ENCODE data around the gene VPS11. TPM values are rescaled to one million over a fixed set of nuclear protein-coding genes. Genes with fewer than 3 reads are reported as not detected.
"Not testable (repeated sequence)": the region's sequence is repeated elsewhere in the genome, so short reads cannot be mapped to it uniquely, and the experiment has no call there.

VPS11 gene
- total RNA-seq, 2 donors from 2014 or later: 17.6 to 50.1 TPM

DNA sequence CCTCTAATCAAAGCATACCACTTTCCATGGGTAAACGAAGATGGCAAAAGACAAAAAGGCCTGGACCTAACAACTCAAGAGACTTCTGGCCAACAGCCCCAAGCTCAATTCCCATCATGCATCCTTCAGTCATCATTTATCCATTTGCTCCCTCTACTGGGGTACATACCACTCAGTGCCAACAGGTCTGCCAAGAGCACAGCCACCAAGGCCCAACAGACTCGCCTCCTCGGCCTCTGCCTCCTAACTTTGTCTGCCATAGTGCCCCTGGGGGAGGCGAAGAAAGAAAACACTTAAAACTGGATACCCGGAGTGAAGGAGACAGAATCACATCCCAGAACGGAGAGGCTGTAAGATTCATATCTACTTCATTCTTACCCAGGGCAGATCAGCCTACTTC lies 11.7 kb upstream of the VPS11 start:
- intact Hi-C loops (cut with DNase I): no loop called here
- peak overlapping the region; percentile 39 to 82 for H3K4me3 ChIP-seq
- 17 to 29% methylated on average over 6 of the region's 6 CpGs for WGBS, 2 donors
- ATAC-seq: no peak
- no peaks in the 10 kb centered on the region for H3K27me3 ChIP-seq
- TF ChIP-seq POLR2A (IDR thresholded peaks at IDR 0.05): no peak
- TF ChIP-seq, protein P1, sequence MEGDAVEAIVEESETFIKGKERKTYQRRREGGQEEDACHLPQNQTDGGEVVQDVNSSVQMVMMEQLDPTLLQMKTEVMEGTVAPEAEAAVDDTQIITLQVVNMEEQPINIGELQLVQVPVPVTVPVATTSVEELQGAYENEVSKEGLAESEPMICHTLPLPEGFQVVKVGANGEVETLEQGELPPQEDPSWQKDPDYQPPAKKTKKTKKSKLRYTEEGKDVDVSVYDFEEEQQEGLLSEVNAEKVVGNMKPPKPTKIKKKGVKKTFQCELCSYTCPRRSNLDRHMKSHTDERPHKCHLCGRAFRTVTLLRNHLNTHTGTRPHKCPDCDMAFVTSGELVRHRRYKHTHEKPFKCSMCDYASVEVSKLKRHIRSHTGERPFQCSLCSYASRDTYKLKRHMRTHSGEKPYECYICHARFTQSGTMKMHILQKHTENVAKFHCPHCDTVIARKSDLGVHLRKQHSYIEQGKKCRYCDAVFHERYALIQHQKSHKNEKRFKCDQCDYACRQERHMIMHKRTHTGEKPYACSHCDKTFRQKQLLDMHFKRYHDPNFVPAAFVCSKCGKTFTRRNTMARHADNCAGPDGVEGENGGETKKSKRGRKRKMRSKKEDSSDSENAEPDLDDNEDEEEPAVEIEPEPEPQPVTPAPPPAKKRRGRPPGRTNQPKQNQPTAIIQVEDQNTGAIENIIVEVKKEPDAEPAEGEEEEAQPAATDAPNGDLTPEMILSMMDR (IDR thresholded peaks at IDR 0.05): no peak
- no peaks in the 10 kb centered on the region for H3K9me3 ChIP-seq
- H3K36me3 ChIP-seq (replicated peaks in 1 of 2; ENCODE audit: insufficient read depth in 1 of 2, low read depth in 2 of 2): peaks cover 7 to 25% of the 10 kb centered on the region in 2 donors
- no peak for DNase-seq
- H3K4me1 ChIP-seq: peaks cover 41% of the 10 kb centered on the region
- peak overlapping the region; percentile 75 to 97 (median 92) for H3K27ac ChIP-seq

DNA sequence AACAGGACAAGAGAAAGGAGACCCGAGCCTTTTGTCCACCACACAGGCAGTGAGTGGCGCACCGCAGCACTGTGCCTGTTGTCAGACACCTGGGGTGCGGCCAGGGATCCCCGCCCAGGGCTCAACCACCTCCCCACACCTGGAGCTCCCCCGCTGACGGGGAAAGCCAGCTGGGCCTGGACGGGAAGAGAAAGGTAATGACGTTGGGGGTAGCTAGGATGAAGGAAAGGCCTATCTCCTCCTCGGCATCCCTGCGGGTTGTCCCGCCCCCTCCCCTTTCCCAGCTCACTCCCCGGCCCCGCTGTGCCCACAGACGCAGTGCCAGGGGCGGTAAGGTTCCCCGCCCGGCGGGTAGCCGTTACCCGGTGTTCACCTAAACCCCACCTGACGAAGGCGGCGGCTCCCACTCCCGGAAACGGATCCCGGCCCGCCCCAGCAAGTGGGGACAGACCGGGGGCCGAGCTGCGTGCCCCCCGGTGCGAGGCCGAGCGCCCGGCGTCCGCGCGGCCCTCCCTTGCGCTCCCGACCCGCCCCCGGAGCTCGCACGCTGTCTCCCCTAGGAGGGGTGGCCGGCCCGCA lies 11.1 kb upstream of the VPS11 start:
- Histone ChIP-seq H3K4me3 (peak overlapping the region; percentile 39 to 82), H3K27ac (peak overlapping the region; percentile 75 to 97 (median 92)), H3K4me1 (peaks cover 47% of the 10 kb centered on the region), H3K27me3 (no peaks in the 10 kb centered on the region), H3K9me3 (no peaks in the 10 kb centered on the region), H3K36me3 (replicated peaks in 1 of 2; ENCODE audit: insufficient read depth in 1 of 2, low read depth in 2 of 2) (peaks cover 7 to 19% of the 10 kb centered on the region in 2 donors)
- TF ChIP-seq POLR2A (IDR thresholded peaks at IDR 0.05): no peak
- TF ChIP-seq, protein P1 (IDR thresholded peaks at IDR 0.05): no peak
- WGBS, 2 donors: 0% methylated on average over 24 to 48 of the region's 48 CpGs
- DNase-seq (peak; percentile 39 to 61 (median 56)), ATAC-seq (peak; percentile 2)
- intact Hi-C loops (cut with DNase I): no loop called here

DNA sequence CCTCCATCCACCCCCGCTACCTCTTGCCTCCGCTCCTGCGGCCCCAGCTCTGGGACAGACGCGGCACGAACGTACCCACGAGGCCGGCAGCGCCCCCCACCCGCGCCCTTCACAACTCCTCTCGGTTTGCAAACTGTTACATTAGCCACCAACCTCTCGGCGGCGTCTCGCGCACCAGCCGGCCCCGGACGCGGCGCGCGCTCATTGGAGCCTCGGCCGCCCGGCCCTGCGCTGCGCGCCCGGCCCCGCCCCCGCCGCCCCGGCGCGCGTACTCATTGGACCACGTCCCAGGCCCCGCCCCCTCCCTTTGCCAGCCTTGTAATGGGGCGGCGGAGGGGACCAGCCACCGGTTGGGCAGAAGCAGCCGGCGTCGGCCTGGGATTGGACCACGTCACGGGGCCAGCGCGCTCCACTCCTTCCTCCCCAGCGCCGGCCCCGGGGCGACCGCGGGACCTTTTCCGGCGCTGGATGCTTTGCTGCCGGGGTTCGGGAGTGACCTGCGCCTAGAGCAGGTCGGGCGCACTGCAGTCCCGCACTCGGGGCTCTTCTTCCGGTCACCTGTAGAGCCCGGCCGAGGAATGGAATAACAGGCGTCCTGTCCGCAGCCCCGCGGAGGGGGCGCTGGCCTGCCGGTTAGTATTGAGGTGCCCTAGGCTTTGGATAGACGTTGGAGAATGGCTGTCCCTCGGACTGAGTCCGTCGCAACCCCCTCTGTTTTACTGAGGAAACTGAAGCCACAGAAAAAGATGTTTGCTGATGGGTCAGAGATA lies 10.4 kb upstream of the VPS11 start, which contains the start of gene HYOU1:
TSS of gene HYOU1 (minus strand) at position 206 of the 770 bp plus-strand sequence. CDS start 1,045 bp downstream, outside the sequence.
- Histone ChIP-seq H3K4me3 (peak within 1 kb of the TSS; percentile 48 to 82), H3K4me1 (peaks cover 53% of the 10 kb centered on the region), H3K27ac (peak within 1 kb of the TSS; percentile 85 to 97 (median 92)), H3K27me3 (no peaks in the 10 kb centered on the region), H3K36me3 (replicated peaks in 1 of 2; ENCODE audit: insufficient read depth in 1 of 2, low read depth in 2 of 2) (peaks cover 7 to 13% of the 10 kb centered on the region in 2 donors), H3K9me3 (no peaks in the 10 kb centered on the region)
- DNase-seq (peak; percentile 99 to 100 (median 100)), ATAC-seq (peak; percentile 93)
- 0% methylated on average over 11 to 61 of the region's 79 CpGs for WGBS, 2 donors
- TF ChIP-seq, protein P1 (IDR thresholded peaks at IDR 0.05): peak in 4 of 7 experiments; percentile 33 to 44 (median 36)
- TF ChIP-seq POLR2A (IDR thresholded peaks at IDR 0.05): peak; percentile 93 to 96 (median 93)
- intact Hi-C loops (cut with DNase I): no loop called here

DNA sequence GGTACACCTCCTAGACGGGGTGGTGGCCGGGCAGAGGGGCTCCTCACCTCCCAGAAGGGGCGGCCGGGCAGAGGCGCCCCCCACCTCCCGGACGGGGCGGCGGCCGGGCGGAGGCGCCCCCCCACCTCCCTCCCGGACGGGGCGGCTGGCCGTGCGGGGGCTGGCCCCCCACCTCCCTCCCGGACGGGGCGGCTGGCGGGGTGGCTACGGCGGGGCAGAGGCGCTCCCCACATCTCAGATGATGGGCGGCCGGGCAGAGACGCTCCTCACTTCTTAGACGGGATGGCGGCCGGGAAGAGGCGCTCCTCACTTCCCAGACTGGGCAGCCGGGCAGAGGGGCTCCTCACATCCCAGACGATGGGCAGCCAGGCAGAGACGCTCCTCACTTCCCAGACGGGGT lies 8.5 kb upstream of the VPS11 start:
- DNase-seq; ATAC-seq; H3K27me3 ChIP-seq; intact Hi-C loops (cut with DNase I); H3K9me3 ChIP-seq; H3K36me3 ChIP-seq (replicated peaks in 1 of 2; ENCODE audit: insufficient read depth in 1 of 2, low read depth in 2 of 2); H3K4me3 ChIP-seq: not testable (repeated sequence)
- peaks cover 61% of the 10 kb centered on the region for H3K4me1 ChIP-seq
- 68% methylated on average over 9 of the region's 35 CpGs; no CpG with 5 or more reads in 1 of the 2 donors for WGBS, 2 donors
- peak overlapping the region in 2 of 4 donors; percentile 16 to 42 for H3K27ac ChIP-seq

DNA sequence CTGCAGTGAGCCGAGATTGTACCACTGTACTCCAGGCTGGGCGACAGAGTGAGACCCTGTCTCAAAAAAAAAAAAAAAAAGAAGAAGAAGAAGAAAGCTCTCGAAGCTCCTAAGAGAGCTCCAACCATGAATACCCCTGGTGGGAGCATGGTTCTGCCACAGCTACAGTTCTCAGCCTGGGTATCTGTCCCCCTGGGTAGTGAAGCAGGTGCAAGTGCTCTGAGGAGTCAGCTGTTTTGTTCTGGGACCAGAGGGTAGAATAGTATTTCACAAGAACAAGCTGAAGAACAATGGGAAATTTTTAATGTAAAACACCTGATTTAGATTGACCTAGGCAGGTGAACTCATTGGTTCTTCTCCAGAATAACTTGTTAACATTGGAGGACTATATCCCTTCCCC lies 6.4 kb upstream of the VPS11 start:
- H3K36me3 ChIP-seq (replicated peaks in 1 of 2; ENCODE audit: insufficient read depth in 1 of 2, low read depth in 2 of 2): no peaks in the 10 kb centered on the region
- ATAC-seq (peak; percentile 31), DNase-seq (peak; percentile 59 to 82 (median 80))
- TF ChIP-seq, protein P1 (IDR thresholded peaks at IDR 0.05): peak in 1 of 7 experiments; percentile 4
- peak in 2 of 3 donors; percentile 33 to 54 for TF ChIP-seq POLR2A (IDR thresholded peaks at IDR 0.05)
- WGBS, 2 donors: 20 to 76% methylated on average over 3 of the region's 3 CpGs
- no peak overlapping the region for H3K4me3 ChIP-seq
- no peaks in the 10 kb centered on the region for H3K9me3 ChIP-seq
- no peaks in the 10 kb centered on the region for H3K27me3 ChIP-seq
- intact Hi-C loops (cut with DNase I): no loop called here
- peak overlapping the region; percentile 48 to 75 (median 63) for H3K27ac ChIP-seq
- peaks cover 50% of the 10 kb centered on the region for H3K4me1 ChIP-seq
